Left lung (tissue), 10 donors: ENCODE data around the gene FYN. TPM values are rescaled to one million over a fixed set of nuclear protein-coding genes. Genes with fewer than 3 reads are reported as not detected.

Experiments used
- ATAC-seq: fragments of 200-7000 bp; cut with Tn5 transposase; one replicate; pipeline ENCODE4 v1.9.1; 2020; ENCODE audit warnings: moderate library complexity
- DNase-seq, 4 donors: peaks; one replicate each; pipeline ENCODE4 v3.0.0-alpha.2; 2013 to 2020
- H3K27ac ChIP-seq, 2 donors: fragments of 200-600 bp; sonication (generic) in 1 of 2; one replicate each; pipeline versions ENCODE4 v1.5.0 to v1.8.0; 2020 to 2021
- H3K27me3 ChIP-seq, 2 donors: fragments of 200-600 bp; sonication (generic) in 1 of 2; one replicate each; pipeline versions ENCODE4 v1.5.0 to v1.8.0; 2020 to 2021
- H3K36me3 ChIP-seq, 2 donors: fragments of 200-600 bp; sonication (generic) in 1 of 2; one replicate each; pipeline versions ENCODE4 v1.5.0 to v1.8.0; 2020 to 2021
- H3K4me1 ChIP-seq, 2 donors: fragments of 200-600 bp; one replicate each; pipeline ENCODE4 v1.8.0; 2021
- H3K4me3 ChIP-seq, 2 donors: fragments of 200-600 bp; sonication (generic) in 1 of 2; one replicate each; pipeline versions ENCODE4 v1.5.0 to v1.8.0; 2020 to 2021; ENCODE audit warnings: mild to moderate bottlenecking in 1 of 2
- H3K9me3 ChIP-seq, 2 donors: fragments of 200-600 bp; sonication (generic) in 1 of 2; one replicate each; pipeline versions ENCODE4 v1.5.0 to v1.8.0; 2020 to 2021
- intact Hi-C, 2 donors: fragments of 100-400 bp; cut with DNase I; formaldehyde crosslinking; loops; one replicate each; pipeline versions ENCODE4 v1.11.2 to v1.14.2; 2022
- polyA plus RNA-seq, 6 donors: library from polyadenylated mRNA; unstranded; fragments of 120-200 nt; gene quantifications; one replicate each; pipeline ENCODE4 v1.2.1, GENCODE V29; 2013; ENCODE audit not compliant: insufficient read length in 6 of 6
- total RNA-seq, 2 donors: library from RNA; stranded (reverse); fragmentation: NEBNext Ultra II Directional; extraction: Animal tissue kit (Norgen Biotek cat#: 25700); gene quantifications; one replicate each; pipeline ENCODE4 v1.2.1, GENCODE V29; 2021
- TF ChIP-seq, protein P1 (sequence below), 2 donors: fragments of 200-600 bp; sonication (generic) in 1 of 2; IDR thresholded peaks; one replicate each; pipeline versions ENCODE4 v1.5.0 to v1.8.0; 2021; ENCODE audit warnings: antibody characterized with exemption in 2 of 2
- donor health status: DM: no; HTN: yes; CAD: no.
- donor health status: DM: no; HTN: no; CAD: no.

Gene FYN
- total and polyA plus RNA-seq, 8 donors = 58.8 to 165 (median 144) TPM

DNA sequence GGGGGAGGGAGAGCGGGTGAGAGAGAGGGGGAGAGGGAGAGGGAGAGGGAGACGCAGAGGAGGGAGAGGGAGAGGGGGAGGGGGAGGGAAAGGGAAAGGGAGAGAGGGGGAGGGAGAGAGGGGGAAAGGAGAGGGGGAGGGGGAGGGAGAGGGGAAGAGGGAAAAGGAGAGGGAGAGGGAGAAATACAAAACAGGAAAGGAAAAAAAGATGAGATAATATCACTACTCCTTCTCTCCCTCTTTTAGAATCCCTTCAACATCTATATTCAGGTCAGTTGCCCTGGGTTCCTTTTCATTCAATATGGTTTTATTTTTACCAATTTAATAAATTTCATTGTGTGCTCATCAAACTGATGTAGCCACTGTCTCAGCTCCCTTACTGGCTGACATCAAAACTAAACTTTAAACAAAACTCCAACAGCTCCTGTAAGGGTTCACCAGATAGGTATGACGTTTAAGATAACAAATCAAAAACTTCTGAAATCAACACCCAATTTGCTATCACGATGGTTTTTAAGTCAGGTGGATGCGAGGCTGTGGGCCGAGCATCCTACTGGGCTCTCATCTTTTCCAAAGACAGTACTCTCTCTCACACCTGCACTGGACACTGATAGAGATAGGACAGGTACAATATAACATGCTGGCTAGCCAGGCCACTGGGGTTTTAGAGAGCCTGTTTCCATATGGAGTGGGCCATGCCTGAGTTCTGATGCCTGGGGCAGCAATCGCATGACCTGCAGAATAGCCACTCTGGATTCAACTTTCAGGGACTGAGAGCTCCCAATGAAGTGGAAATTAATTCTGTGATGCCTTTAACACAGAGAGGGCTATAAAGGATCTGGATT is 99.5 kb downstream of the FYN start:
- intact Hi-C loops = no loop called here

DNA sequence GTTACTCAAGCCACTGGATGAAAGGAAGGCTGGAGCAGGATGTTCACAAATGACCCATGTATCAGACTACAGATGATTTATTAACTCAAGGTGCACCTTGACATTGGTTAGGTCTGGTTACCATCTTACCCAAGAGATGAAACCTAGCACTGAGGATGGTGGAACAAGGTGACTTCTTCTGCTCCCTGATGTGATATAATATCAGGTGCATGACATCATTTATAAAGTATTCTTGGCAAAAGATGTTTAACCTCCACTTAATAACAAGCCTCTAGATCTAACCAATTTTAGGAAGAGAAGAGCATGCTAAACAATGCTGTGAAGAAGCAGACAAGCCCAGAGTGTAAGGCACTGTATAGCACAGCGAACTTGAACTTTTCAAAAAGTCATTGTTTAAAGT is 100.9 kb downstream of the FYN start:
- H3K4me1 ChIP-seq = peaks cover 0 to 10% of the 10 kb centered on the region in 2 donors
- intact Hi-C loops = no loop called here
- ATAC-seq (no peak), DNase-seq (no peak)
- H3K4me3 ChIP-seq = no peak overlapping the region
- H3K36me3 ChIP-seq = no peaks in the 10 kb centered on the region
- H3K9me3 ChIP-seq = no peaks in the 10 kb centered on the region
- TF ChIP-seq, protein P1, sequence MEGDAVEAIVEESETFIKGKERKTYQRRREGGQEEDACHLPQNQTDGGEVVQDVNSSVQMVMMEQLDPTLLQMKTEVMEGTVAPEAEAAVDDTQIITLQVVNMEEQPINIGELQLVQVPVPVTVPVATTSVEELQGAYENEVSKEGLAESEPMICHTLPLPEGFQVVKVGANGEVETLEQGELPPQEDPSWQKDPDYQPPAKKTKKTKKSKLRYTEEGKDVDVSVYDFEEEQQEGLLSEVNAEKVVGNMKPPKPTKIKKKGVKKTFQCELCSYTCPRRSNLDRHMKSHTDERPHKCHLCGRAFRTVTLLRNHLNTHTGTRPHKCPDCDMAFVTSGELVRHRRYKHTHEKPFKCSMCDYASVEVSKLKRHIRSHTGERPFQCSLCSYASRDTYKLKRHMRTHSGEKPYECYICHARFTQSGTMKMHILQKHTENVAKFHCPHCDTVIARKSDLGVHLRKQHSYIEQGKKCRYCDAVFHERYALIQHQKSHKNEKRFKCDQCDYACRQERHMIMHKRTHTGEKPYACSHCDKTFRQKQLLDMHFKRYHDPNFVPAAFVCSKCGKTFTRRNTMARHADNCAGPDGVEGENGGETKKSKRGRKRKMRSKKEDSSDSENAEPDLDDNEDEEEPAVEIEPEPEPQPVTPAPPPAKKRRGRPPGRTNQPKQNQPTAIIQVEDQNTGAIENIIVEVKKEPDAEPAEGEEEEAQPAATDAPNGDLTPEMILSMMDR (IDR thresholded peaks at IDR 0.05) = no peak
- H3K27me3 ChIP-seq = no peaks in the 10 kb centered on the region
- no peak overlapping the region for H3K27ac ChIP-seq

More for the DNA sequence above, 99.5 kb downstream of the FYN start:
- Histone ChIP-seq H3K36me3 (no peaks in the 10 kb centered on the region), H3K27me3 (no peaks in the 10 kb centered on the region), H3K9me3 (no peaks in the 10 kb centered on the region), H3K4me3 (no peak overlapping the region), H3K4me1 (peaks cover 0 to 16% of the 10 kb centered on the region in 2 donors), H3K27ac (no peak overlapping the region)
- TF ChIP-seq, protein P1 (IDR thresholded peaks at IDR 0.05) = no peak
- ATAC-seq (no peak), DNase-seq (no peak)

DNA sequence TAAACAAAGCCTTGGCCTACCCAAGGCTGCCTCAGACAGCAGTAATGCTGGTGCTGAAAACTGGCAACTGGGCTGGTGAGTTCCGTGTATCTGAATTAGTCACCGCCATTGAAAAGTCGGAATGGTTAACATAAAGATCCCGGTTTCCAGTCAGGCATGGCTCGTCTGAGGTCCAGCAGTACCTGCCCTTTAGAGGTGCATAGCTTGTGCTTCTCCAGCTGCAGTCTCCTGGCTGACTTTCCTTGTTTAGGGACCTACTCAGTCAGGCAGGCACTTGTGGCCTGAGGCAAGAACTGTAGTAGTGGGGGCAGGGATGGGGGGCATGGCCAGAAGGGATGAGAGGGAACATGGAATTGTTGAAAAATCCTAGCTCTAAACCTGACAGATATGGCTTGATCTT is 101.6 kb downstream of the FYN start:
- Histone ChIP-seq H3K36me3 (no peaks in the 10 kb centered on the region), H3K27ac (no peak overlapping the region), H3K4me3 (no peak overlapping the region), H3K27me3 (no peaks in the 10 kb centered on the region), H3K4me1 (peaks cover 0 to 8% of the 10 kb centered on the region in 2 donors), H3K9me3 (no peaks in the 10 kb centered on the region)
- no peak for DNase-seq
- TF ChIP-seq, protein P1 (IDR thresholded peaks at IDR 0.05) = no peak
- intact Hi-C loops = no loop called here
- ATAC-seq = no peak

DNA sequence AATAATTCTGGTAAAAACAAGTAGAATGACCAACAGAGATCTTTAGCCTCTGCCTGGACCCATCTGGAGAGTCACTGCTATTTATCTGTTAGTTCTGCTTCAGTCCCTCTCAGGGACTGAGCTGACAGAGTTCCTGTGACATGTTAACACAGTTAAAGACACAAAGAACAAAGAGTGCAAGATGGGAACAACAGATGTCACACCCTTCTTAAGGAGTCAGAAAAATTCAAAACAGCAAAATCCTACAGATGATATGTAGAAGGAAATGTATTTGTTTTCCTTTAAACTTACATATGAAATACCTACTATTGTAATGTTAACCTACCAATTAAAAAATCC is 102.2 kb downstream of the FYN start:
- Histone ChIP-seq H3K4me3 (no peak overlapping the region), H3K27ac (no peak overlapping the region), H3K9me3 (no peaks in the 10 kb centered on the region), H3K27me3 (no peaks in the 10 kb centered on the region), H3K4me1 (peaks cover 3 to 4% of the 10 kb centered on the region in 2 donors), H3K36me3 (no peaks in the 10 kb centered on the region)
- intact Hi-C loops = no loop called here
- no peak for DNase-seq
- no peak for ATAC-seq
- TF ChIP-seq, protein P1 (IDR thresholded peaks at IDR 0.05) = no peak

DNA sequence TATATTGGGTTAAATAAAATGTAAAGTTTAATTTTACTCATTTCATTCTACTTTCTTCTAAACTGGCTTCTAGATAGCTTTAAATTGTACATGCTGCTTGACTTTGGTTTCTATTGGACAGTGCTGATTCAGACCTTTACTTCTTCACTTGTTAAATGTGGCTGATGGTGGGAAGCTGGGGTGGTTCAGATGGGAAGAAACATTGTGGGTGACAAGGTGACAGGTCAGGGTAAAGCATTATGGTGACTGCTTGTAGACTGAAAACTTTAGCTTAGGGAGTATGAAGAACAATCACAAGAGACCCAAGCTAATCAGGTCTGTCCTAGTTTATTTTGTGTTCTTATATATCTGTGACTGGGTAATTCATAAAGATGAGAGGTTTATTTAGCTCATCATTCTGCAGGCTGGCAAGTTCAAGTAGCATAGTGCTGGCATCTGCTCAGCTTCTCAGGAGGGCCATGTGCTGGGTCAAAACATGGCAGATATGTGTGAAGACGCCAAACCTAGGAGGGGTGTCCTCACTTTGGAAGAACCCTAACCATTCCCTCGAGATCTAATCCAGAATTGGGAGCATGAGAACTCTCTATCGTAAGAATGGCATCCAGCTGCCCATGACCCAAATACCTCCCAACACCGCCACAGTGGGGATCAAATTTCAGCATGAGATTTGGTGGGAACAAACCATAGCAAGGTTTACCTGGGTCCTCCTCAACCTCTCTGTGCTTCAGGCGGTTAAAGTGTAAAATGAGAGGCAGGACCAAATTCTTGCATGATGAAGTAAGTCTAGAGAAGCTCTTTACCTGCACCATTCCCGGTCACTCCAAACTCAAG is 102.8 kb downstream of the FYN start:
- no peak overlapping the region for H3K4me3 ChIP-seq
- ATAC-seq (no peak), DNase-seq (no peak)
- peaks cover 0 to 6% of the 10 kb centered on the region in 2 donors for H3K4me1 ChIP-seq
- TF ChIP-seq, protein P1 (IDR thresholded peaks at IDR 0.05) = no peak
- H3K36me3 ChIP-seq = no peaks in the 10 kb centered on the region
- H3K27me3 ChIP-seq = no peaks in the 10 kb centered on the region
- no peak overlapping the region for H3K27ac ChIP-seq
- intact Hi-C loops = no loop called here
- H3K9me3 ChIP-seq = no peaks in the 10 kb centered on the region
